GM12872 (cell line): ENCODE data around the gene ZIK1.

Experiments
- TF ChIP-seq, protein P1 (sequence below): IDR thresholded peaks from 3 replicates; pipeline ENCODE4 v1.5.1; 2011; ENCODE audit warnings: low read depth, mild to moderate bottlenecking, low read length, moderate library complexity; ENCODE audit not compliant: insufficient read depth

The ZIK1 gene

DNA sequence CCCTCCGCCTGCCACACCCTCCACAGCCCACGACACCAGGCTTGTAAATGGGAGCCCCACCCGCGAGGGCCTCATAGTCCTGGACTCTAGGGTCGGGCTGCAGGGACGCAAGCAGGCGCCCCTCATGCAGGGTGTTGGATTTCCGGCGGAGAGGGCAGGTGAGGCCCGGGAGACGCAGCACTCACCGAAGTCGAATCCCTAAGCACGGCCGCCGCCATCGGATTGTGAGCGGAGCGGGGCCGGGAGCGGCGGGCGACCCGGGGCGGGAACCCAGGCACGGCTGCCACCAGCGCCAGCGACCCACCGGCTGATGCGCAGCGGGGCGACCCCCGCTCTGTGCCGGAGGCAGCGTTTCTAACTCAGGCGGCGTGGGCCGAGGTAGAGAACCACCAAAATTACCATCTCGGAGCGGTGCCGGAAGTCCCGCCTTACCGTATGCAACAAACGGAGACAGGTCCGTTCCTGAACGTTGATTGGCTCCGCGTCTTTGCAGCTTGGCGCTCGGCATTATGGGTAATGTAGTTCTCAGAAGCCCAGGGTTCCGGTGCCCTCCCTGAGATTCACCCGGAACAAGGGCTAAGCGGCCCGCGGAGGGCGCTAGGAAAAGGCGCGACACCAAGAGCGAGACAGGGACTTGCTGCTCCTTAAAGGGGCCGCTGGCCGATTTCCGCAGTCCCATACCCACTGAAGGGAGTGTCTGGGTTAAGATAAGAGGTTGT is 5.3 kb upstream of the ZIK1 start, which contains the start of gene ZNF416:
ZNF416 (minus strand) TSS at position 425 of the 719 bp plus-strand sequence; CDS start at position 218, 207 bp downstream.
- TF ChIP-seq, protein P1, sequence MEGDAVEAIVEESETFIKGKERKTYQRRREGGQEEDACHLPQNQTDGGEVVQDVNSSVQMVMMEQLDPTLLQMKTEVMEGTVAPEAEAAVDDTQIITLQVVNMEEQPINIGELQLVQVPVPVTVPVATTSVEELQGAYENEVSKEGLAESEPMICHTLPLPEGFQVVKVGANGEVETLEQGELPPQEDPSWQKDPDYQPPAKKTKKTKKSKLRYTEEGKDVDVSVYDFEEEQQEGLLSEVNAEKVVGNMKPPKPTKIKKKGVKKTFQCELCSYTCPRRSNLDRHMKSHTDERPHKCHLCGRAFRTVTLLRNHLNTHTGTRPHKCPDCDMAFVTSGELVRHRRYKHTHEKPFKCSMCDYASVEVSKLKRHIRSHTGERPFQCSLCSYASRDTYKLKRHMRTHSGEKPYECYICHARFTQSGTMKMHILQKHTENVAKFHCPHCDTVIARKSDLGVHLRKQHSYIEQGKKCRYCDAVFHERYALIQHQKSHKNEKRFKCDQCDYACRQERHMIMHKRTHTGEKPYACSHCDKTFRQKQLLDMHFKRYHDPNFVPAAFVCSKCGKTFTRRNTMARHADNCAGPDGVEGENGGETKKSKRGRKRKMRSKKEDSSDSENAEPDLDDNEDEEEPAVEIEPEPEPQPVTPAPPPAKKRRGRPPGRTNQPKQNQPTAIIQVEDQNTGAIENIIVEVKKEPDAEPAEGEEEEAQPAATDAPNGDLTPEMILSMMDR = no peak; the same call in 2 of the 3 replicates

DNA sequence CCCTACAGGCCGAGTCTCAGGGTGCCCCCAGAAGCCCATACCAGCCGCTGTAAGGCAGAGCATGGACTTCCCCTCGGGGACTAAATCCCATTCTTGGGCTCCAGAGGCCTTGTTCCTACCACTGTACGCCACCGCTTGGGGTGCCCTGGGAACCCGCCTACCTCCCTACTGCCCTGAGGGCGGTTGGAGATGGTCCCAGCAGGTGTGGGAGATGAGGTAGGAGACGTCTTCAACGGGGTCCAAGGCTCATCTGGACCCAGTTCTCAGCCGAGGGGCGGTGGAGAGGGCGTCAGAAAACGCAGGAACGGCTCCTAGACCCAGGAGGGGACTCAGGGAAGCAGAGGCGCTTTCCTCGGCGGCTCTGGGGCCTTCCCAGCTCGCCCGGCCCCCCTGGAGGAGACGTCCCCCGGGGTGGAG is 833 bp upstream of the ZIK1 start:
- TF ChIP-seq, protein P1 = no peak

DNA sequence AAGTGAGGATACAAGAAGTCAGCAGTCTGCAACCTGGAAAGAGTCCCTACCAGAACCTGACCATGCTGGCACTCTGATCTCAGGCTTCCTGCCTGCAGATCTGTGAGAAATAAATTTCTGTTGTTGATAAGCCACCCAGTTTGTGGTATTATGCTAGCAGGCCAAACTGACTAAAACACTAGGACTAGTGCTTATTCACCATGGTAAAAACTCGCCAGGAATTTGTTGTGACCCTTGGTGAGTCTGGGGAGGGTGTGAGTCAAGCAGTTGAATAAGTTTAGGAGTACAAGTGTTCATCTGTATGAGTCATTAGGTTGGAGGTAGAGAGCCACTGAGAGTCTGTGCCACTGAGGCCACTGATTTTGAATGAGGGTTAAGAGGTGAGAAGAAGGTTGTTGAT is 3.6 kb downstream of the ZIK1 start:
- TF ChIP-seq, protein P1 = no peak

DNA sequence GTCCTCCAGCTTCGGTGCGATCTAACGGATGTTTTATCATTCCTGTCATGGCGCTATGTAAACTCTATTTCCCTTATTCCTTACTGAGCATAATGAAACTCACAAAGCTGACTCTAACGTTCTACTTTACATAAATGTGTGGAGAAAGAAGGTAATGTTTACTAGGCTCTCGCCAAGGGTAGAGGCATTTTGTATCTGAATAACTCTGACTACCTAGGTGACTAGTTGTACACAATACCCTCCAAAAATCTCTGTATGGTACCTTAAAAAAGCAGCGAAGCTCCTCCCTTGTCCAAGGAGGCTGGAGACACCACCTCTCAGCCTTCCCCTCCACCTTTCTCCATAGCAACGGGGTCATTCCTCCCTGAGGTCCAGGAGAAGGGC is 15.4 kb downstream of the ZIK1 start:
- TF ChIP-seq, protein P1 = no peak

DNA sequence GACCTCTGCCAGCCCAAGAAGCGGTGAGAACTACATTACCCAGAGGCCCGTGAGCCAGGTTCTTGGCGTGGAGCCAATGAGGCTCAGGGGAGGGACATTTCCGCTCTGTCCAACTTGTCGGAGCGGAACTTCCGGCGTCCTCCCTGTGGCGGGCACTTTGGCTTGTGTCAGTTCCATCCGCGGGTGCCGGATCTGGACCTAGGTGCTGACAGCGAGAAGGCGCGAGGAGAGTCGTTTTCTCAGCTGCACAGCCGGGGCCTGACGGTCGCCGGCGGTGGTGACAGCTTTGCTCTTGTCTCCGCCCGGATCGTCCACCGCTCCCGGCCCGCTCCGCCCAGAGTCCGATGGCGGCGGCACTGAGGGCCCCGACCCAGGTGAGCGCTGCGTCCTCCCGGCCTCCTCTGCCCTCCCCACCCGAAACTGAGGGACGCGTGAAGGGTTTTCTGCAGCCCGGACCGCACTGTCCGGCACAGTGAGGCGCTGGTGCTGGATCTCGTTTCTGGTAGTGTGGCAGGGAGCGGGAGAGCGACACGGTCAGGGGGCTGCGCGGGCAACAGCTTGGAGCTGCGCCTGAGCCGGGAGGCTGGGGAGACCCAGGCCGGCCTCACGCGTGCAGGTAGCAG is 15.9 kb downstream of the ZIK1 start, which contains the start of gene ZNF530:
ZNF530 (plus strand) TSS at position 125 of the 623 bp plus-strand sequence. CDS start 4,461 bp downstream, outside the sequence.
- TF ChIP-seq, protein P1 = no peak

DNA sequence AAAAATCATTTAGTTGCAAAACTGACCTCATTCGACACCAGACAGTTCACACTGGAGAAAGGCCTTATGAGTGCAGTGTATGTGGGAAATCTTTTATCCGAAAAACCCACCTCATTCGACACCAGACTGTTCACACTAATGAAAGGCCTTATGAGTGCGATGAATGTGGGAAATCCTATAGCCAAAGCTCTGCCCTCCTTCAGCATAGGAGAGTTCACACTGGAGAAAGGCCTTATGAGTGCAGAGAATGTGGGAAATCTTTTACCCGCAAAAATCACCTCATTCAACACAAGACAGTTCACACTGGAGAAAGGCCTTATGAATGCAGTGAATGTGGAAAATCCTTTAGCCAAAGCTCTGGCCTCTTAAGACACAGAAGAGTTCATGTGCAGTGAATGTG is 23.0 kb downstream of the ZIK1 start:
- TF ChIP-seq, protein P1 = no peak

DNA sequence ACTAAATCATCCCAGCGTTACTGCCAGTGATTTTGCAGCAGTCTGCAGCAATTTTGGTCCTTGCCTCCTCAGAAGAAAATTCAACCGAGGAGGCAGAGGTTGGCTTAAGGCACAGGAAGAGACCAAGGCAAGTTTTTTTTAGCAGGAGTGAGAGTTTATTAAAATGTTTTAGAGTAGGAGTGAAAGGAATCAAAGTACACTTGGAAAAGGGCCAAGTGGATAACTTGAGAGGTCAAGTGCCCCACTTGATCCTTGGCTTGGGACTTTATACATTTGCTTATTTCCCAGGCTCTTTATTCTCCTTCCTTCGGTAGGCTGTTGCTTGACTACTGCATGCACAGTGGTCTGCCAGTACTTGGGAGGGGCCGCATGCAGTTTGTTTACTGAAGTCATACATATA is 27.2 kb downstream of the ZIK1 start:
- TF ChIP-seq, protein P1 = no peak
